Stomach smooth muscle (tissue), 2 donors: ENCODE data around the gene PXMP2.

Experiments used
- H3K27ac ChIP-seq: one replicate; pipeline ENCODE4 v1.7.0; 2013; ENCODE audit warnings: mild to moderate bottlenecking, low read length, inconsistent platforms
- H3K27me3 ChIP-seq, 2 donors: one replicate each; pipeline ENCODE4 v1.7.0; 2013; ENCODE audit warnings: low read length in 2 of 2; ENCODE audit not compliant: insufficient read depth in 2 of 2, control insufficient read depth in 1 of 2
- H3K36me3 ChIP-seq, 2 donors: one replicate each; pipeline ENCODE4 v1.7.0; 2013; ENCODE audit warnings: low read length in 2 of 2; ENCODE audit not compliant: control insufficient read depth in 2 of 2, insufficient read depth in 2 of 2
- H3K4me1 ChIP-seq: one replicate; pipeline ENCODE4 v1.7.0; 2013; ENCODE audit warnings: low read length; ENCODE audit not compliant: control insufficient read depth, insufficient read depth
- H3K4me3 ChIP-seq, 2 donors: one replicate each; pipeline ENCODE4 v1.7.0; 2013; ENCODE audit warnings: low read length in 2 of 2
- H3K9ac ChIP-seq, 2 donors: one replicate each; pipeline ENCODE4 v1.7.0; 2013; ENCODE audit warnings: low read length in 2 of 2, mild to moderate bottlenecking in 1 of 2
- H3K9me3 ChIP-seq, 2 donors: one replicate each; pipeline ENCODE4 v1.7.0; 2013; ENCODE audit warnings: low read length in 2 of 2; ENCODE audit not compliant: control insufficient read depth in 2 of 2
- donor health status: healthy.
- donor health status: Pancreatic carcinoma.

The PXMP2 gene

DNA sequence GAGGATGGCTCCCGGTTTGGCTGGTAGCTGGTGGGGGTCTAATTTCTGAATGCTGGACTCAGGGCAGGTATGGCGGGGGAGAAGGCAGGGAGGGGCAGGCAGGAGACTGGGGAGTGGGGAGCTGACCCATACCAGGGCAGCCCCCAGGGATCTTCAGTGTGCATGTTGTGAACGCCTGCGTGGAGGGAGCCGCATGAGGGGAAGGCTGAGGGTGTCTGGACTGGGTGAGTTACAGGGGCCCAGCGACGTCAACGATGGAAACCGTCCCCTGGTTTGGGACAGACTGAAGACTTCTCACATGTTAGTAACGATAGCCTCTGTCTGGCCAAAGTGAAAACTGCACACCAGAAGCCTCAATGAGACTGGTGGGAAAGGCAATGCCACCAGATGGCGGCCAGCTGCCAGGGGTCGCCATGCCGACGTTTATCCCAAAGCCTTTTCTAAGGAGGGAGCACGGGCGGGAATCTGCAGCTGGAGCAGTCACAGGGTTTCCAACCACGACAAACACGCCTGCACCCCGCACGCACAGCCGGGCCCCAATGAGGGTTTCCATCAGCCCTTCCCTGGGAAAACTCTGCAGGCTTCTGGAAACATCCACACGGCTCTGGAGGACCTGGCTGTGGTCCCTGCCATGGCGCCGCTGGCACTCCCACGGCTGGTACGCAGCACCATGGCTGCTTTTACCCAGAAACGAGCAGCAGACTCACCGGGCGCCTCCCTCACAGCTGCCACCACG, 37.3 kb downstream of the PXMP2 start:
- Histone ChIP-seq H3K9ac (no peak overlapping the region), H3K27ac (no peak overlapping the region), H3K4me3 (no peak overlapping the region), H3K4me1 (no peaks in the 10 kb centered on the region), H3K9me3 (no peaks in the 10 kb centered on the region), H3K27me3 (no peaks in the 10 kb centered on the region), H3K36me3 (peaks cover 56 to 63% of the 10 kb centered on the region in 2 donors)

DNA sequence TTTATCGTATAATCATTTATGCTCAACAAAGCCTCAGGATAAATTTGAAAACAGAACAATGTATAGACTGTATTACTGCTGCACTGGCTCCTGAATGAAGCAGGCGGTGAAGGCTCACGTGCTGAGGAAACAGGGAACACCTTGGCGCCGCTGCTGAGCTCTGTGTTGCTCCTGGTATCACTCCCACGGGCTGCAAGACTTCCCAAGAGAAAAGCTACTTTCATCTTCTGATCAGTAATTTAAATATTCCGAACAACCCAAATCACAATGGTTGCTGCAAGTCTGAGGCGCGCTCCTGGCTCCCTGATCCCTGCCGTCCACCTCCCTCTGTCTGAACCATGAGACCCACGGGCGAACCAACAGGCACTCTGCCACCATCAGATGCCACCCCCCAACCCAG, 39.0 kb downstream of the PXMP2 start:
- Histone ChIP-seq H3K36me3 (peaks cover 53 to 64% of the 10 kb centered on the region in 2 donors), H3K9me3 (no peaks in the 10 kb centered on the region)

DNA sequence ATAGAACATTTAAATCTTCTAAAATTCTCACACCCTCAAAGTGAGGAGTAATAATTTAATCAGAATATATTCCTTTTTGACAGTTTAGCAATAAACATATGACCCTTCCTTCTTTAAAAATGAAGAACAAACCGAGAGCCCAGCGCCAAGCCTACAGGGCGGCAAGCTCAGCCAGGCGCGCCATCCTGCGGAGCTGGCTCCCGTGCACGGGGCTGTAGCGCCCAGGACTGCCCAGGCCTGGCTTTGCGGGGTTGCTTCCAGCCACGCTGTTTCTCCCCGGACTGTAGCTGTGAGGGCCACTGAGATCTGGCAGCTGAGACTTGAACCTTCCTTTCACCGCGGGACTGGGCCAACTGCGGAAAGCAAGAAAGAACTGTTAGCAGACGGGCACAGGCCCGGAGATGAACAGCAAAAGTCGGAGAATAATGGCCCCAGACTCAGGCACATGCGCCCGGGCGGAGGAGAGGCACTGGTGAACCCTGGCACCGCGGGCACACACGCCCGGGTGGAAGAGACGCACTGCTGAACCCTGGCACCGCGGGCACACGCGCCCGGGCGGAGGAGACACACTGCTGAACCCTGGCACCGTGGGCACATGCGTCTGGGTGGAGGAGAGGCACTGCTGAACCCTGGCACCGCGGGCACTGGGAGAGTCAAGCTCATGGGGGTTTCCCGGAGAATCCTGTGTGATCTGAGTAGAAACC, 39.9 kb downstream of the PXMP2 start:
- no peaks in the 10 kb centered on the region for H3K27me3 ChIP-seq
- H3K4me1 ChIP-seq, result no peaks in the 10 kb centered on the region
- no peak overlapping the region for H3K27ac ChIP-seq
- no peaks in the 10 kb centered on the region for H3K9me3 ChIP-seq
- H3K36me3 ChIP-seq, result peaks cover 59 to 73% of the 10 kb centered on the region in 2 donors
- no peak overlapping the region for H3K4me3 ChIP-seq
- no peak overlapping the region for H3K9ac ChIP-seq

More for the DNA sequence above, 39.0 kb downstream of the PXMP2 start:
- no peak overlapping the region for H3K9ac ChIP-seq
- no peaks in the 10 kb centered on the region for H3K27me3 ChIP-seq
- no peak overlapping the region for H3K4me3 ChIP-seq
- H3K4me1 ChIP-seq, result no peaks in the 10 kb centered on the region
- no peak overlapping the region for H3K27ac ChIP-seq

DNA sequence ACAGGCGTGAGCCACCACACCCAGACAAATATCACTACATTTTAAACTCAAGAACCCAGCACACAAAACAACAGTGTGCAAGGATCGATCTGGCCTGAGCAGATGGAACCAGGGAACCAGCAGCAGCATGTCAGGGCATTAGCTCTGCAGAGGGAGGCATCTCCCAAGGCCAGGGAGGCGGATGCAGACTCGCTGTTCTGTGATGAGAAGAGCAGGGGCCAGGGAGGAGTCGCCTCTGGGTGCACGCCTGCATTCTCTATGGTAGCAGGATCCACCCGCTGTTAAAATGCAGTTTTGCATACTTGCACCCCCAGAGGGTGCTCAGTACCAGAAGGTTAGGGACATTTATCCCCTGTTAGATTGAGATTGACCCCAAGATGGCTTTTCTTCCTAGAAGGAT, 41.1 kb downstream of the PXMP2 start:
- H3K27me3 ChIP-seq, result no peaks in the 10 kb centered on the region
- no peak overlapping the region for H3K27ac ChIP-seq
- peaks cover 66 to 79% of the 10 kb centered on the region in 2 donors for H3K36me3 ChIP-seq
- H3K9ac ChIP-seq, result no peak overlapping the region
- no peak overlapping the region for H3K4me3 ChIP-seq
- no peaks in the 10 kb centered on the region for H3K9me3 ChIP-seq
- no peaks in the 10 kb centered on the region for H3K4me1 ChIP-seq

DNA sequence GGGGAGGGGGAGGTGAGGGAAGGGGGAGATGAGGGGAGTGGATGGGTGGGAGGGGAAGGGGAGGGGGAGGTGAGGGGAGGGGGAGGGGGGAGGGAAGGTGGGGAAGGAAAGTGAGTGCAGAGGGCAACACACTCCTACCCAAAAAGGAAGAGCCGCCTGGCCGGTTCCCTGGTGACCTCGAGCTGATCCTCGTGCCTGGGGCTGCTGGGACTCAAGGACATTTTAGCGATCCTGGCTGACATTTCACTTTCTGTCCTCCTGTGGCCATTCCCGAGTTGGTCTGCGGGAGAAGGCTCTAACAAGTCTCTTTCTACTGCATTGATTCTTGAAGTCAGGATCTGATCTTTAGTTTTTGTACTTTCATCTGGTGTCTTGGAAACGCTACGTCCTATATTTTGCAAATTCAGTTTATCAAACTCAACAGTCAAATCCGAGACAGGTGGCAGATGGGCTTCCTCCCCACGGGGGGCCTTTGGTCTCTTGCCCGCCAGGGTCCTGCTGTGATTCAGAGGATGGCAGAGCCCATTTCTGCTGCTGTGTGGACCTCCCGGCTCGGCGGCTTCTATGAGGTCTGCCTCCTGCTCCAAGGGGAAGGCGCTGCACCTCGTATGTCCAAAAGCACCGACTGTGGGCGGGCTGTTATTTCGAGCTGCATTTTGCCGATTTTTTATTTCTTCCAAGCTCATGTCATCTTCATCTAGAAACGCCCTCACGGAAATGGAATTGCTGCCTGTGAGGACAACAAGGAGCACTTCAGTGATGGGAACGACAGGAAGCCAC, 42.3 kb downstream of the PXMP2 start:
- no peaks in the 10 kb centered on the region for H3K4me1 ChIP-seq
- H3K27ac ChIP-seq, result no peak overlapping the region
- H3K27me3 ChIP-seq, result no peaks in the 10 kb centered on the region
- peaks cover 67 to 82% of the 10 kb centered on the region in 2 donors for H3K36me3 ChIP-seq
- no peak overlapping the region for H3K9ac ChIP-seq
- H3K9me3 ChIP-seq, result no peaks in the 10 kb centered on the region
- no peak overlapping the region for H3K4me3 ChIP-seq

DNA sequence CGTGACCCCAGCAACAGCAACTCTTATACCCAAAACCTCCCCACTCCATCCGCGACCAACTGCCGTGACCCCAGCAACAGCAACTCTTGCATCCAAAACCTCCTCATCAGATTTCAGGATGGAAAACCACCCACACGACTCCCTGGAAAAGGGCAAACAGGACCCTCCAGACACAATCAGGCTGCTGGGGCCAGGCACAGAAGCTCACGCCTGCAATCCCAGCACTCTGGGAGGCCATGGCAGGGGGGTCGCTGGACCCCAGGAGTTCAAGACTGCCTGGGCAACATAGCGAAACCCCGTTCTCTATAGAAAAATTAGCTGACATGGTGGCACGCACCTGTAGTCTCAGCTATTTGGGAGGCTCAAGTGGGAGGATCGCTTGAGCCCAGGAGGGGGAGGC, 43.0 kb downstream of the PXMP2 start:
- H3K36me3 ChIP-seq, result peaks cover 71 to 83% of the 10 kb centered on the region in 2 donors
- H3K9me3 ChIP-seq, result no peaks in the 10 kb centered on the region
- no peaks in the 10 kb centered on the region for H3K27me3 ChIP-seq
- no peak overlapping the region for H3K4me3 ChIP-seq
- no peak overlapping the region for H3K27ac ChIP-seq
- no peak overlapping the region for H3K9ac ChIP-seq
- H3K4me1 ChIP-seq, result no peaks in the 10 kb centered on the region

DNA sequence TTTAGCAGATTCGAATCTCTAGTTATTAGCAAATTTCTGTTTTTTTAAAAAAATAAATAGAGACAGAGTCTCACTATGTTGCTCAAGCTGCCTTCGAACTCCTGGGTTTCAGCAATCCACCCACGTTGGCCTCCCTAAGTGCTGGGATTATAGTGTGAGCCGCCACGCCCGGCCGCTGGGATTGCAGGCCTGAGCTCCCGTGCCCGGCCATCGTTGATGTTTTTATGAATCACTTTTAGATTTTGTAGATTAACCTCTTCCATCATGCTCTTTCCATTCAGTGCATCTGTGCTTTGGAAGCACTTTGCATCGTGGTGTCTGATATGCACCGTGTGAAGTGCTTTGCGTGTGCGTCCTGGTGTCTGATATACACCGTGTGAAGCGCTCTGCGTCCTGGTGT, 44.2 kb downstream of the PXMP2 start:
- Histone ChIP-seq H3K4me3 (no peak overlapping the region), H3K9ac (no peak overlapping the region), H3K27me3 (no peaks in the 10 kb centered on the region), H3K4me1 (no peaks in the 10 kb centered on the region), H3K36me3 (peaks cover 67 to 82% of the 10 kb centered on the region in 2 donors), H3K27ac (no peak overlapping the region), H3K9me3 (no peaks in the 10 kb centered on the region)

DNA sequence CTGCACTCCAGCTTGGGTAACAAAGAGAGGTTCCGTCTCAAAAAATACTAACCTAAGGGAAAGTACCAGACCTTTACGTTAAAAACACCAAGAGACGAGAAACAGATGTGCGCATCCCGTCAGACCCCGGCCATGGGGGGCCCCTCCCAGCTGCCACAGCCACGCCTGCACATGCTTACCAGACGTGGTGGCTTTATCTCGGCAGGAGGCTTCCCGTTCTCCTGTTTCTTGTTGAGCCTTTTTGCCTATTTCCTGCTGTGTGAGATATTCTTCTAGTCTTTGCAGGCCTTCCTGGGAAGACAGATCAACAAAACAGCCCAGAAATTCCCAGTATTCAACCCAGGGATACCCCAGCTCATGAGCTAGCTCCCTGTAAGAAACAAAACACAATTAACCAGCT, 46.8 kb downstream of the PXMP2 start:
- Histone ChIP-seq H3K9me3 (no peaks in the 10 kb centered on the region), H3K4me3 (no peak overlapping the region), H3K9ac (no peak overlapping the region), H3K36me3 (peaks cover 62 to 79% of the 10 kb centered on the region in 2 donors), H3K4me1 (no peaks in the 10 kb centered on the region), H3K27ac (no peak overlapping the region), H3K27me3 (no peaks in the 10 kb centered on the region)

DNA sequence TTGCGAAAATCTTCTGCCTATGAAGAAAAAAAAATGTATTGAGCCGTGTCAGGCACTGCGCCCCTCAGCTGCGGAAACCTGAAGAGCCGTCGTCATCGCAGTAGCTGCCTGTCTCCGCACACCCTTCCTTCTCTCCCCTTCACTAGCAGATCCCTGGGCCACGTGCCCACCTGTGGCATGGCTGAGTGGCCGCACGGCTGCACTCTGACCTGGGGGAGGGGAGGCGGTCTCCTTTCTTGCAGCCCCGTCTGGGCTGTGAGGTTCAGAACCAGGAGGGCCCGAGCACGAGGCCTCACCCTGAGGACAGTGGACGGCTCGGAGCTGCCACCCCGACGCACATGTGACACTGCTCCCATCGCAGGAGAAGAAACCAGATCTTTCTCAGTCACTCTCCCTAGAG, 48.1 kb downstream of the PXMP2 start:
- peaks cover 66 to 85% of the 10 kb centered on the region in 2 donors for H3K36me3 ChIP-seq

DNA sequence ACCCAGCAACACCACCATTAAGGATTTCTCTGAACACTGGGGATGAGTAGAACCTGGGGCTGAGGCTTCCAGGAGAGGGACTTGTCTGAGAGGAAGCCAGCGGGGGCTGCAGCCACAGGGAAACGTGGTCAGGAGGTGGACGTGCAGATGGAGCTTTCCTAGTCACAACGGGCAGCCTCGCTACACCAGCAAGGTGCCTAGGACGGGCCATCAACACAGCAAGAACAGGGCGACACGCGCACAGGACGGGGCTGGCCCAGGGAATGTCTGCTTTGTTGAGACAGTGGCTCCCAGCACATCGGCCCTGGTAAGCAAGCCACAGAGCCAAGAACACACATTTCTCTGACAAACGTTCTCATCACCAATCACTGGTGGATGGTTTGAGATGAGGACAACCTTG, 49.0 kb downstream of the PXMP2 start:
- no peak overlapping the region for H3K27ac ChIP-seq
- peaks cover 75 to 87% of the 10 kb centered on the region in 2 donors for H3K36me3 ChIP-seq
- H3K27me3 ChIP-seq, result no peaks in the 10 kb centered on the region
- H3K9ac ChIP-seq, result no peak overlapping the region
- H3K9me3 ChIP-seq, result no peaks in the 10 kb centered on the region
- no peaks in the 10 kb centered on the region for H3K4me1 ChIP-seq
- no peak overlapping the region for H3K4me3 ChIP-seq

More for the DNA sequence above, 48.1 kb downstream of the PXMP2 start:
- H3K27me3 ChIP-seq, result no peaks in the 10 kb centered on the region
- no peaks in the 10 kb centered on the region for H3K9me3 ChIP-seq
- H3K27ac ChIP-seq, result no peak overlapping the region
- H3K4me1 ChIP-seq, result no peaks in the 10 kb centered on the region
- no peak overlapping the region for H3K4me3 ChIP-seq
- no peak overlapping the region for H3K9ac ChIP-seq
